ENCODE results near the gene NSMCE1. TPM values are rescaled to one million over a fixed set of nuclear protein-coding genes. Genes with fewer than 3 reads are reported as not detected.
"Not testable (repeated sequence)": the region's sequence is repeated elsewhere in the genome, so short reads cannot be mapped to it uniquely, and the experiment has no call there.

Gene NSMCE1
- total RNA-seq, 1 donor from 2014 or later = 93.9 TPM

GRCh38 chr16:27272697-27273096 is 4.1 kb upstream of the NSMCE1 start:
- intact Hi-C loops (cut with micrococcal nuclease) = not testable (repeated sequence)

GRCh38 chr16:27272076-27272475 is 3.5 kb upstream of the NSMCE1 start:
- intact Hi-C loops (cut with micrococcal nuclease) = no loop called here

- intact Hi-C loops (cut with micrococcal nuclease) = no loop called here
These were observed 1.8 kb upstream of the NSMCE1 start for GRCh38 chr16:27270349-27270748.

DNA sequence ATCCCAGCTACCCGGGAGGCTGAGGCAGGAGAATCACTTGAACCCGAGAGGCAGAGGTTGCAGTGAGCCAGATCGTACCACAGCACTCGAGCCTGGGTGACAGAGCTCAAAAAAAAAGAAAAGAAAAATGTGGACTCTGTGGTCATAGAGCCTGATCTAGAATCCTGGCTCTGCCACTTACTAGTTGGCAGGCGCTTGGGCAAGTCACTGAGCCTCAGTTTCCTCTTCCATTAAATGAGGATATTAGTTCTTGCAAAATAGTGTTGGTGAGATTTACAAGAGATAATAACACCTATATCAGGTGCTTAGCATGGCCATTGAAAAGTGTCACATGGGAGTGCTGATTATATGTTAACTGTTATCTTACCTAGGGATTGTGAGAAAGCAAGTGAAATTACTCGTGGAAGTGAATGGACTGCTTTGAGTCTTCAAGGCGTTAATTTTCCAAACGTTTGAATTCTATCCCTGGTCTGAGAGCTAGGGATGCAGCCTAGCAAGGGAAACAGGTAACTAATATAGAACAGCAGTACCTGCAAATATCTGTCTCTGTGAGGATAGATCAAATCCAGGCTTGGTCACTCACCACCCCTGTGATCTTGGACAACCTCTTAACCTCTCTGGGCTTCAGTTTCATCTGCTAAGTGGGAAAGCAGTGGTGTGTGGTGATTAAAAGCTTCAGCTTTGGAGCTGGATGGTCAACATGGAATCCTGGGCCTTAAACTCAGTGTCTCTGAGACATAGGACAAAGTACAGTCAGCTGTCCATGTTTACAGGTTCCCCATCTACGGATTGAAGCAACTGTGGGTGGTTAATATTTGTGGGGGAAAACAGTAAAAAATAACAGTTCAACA is 953 bp upstream of the NSMCE1 start:
- intact Hi-C loops (cut with micrococcal nuclease) = loop anchor here (2.0 kb wide), 1 partner anchor 15 kb away; no protein-coding TSS in a partner anchor

DNA sequence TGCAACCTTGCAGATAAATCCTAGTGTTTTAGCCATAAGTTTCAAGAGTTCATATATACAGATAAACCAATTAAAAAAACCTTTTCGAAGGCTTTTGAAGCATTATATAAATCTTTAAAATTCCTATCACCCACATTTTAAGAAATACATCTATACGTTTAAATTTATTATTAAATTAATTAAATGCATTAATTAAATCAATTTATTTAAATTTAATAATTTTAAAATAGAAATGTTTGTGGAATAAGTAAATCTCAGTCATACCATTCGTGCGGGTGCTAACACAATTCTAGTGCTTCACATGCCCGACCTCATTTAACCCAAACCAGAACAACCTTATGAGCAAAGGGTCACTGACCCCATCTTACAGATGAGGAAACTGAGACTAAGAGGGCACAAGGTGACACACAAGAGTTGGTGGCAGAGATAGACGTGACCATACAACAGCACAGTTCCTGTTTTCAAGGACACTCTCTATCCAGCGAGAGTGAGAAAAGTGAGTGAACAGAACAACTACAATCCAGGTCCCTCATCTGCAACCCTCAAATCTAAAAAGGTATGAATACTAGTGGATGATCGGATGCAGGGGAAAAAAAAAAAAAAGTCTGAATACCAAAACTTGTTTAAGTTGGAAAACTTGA is 1.4 kb downstream of the NSMCE1 start:
- intact Hi-C loops (cut with micrococcal nuclease) = no loop called here

GRCh38 chr16:27265982-27266381 is 2.6 kb downstream of the NSMCE1 start:
- intact Hi-C loops (cut with micrococcal nuclease) = no loop called here

DNA sequence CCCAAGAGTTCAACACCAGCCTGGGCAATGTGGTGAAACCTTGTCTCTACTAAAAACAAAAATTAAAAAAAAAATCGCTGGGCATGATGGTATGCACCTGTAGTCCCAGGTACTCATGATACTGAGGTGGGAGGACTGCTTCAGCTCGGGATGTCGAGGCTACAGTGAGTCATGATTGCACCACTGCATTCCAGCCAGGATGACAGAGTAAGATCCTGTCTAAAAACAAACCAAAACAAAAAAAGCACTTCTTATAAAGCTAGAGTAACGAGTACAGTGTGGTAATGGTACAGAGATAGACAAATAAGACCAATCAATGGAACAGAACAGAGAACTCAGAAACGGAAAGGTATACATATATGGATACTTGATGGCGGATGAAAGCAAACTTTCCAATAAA is 4.4 kb downstream of the NSMCE1 start:
- intact Hi-C loops (cut with micrococcal nuclease) = no loop called here

GRCh38 chr16:27262904-27263423 is 5.6 kb downstream of the NSMCE1 start:
- intact Hi-C loops (cut with micrococcal nuclease) = not testable (repeated sequence)

DNA sequence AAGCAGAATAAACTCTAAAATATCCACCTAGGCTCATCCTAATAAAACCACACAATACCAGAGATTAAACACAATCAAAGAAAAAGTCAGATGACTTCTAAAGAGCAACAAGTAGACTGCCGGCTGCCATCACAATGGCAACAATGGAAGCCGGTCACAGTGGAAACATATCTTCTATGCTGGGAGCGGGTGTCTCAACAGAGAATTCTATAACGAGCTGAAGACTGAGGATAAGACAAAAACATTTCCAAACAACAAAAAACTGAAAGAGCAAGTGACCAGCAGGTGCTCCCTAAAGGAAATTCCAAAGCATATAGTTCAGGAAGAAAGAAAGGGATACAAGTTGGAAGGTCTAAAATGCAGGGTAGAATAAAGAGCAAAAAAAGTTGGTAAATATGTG is 8.9 kb downstream of the NSMCE1 start:
- intact Hi-C loops (cut with micrococcal nuclease) = no loop called here

GRCh38 chr16:27258241-27258734 is 10.3 kb downstream of the NSMCE1 start:
- intact Hi-C loops (cut with micrococcal nuclease) = no loop called here

GRCh38 chr16:27257271-27257670 is 11.3 kb downstream of the NSMCE1 start:
- intact Hi-C loops (cut with micrococcal nuclease) = no loop called here

- intact Hi-C loops (cut with micrococcal nuclease) = no loop called here
These were observed 11.7 kb downstream of the NSMCE1 start for GRCh38 chr16:27256861-27257260.

- intact Hi-C loops (cut with micrococcal nuclease) = loop anchor here (1.0 to 5.0 kb wide), 4 partner anchors 9 to 113 kb away; partner anchors contain the start of gene NSMCE1
These were observed 14.2 kb downstream of the NSMCE1 start for GRCh38 chr16:27254262-27254811.

GRCh38 chr16:27253526-27253930 is 15.0 kb downstream of the NSMCE1 start:
- intact Hi-C loops (cut with micrococcal nuclease) = loop anchor here (5.0 kb wide), 1 partner anchor 114 kb away; no protein-coding TSS in a partner anchor

DNA sequence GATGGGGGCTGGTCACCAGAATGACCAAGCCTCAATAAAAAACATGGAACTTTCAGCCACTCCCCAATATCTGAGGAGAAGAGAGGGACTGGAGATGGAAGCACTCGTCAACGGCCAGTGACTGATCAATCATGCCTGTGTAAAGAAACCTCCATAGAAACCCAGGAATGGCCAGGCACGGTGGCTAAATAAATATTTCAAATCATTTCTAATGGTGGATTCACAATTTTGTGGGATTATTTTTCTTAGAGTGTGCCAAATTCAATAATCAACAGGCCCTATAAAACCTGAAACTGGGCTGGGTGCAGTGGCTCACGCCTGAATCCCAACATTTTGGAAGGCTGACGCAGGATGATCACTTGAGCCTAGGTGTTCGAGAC is 16.4 kb downstream of the NSMCE1 start:
- intact Hi-C loops (cut with micrococcal nuclease) = loop anchor here (5.0 kb wide), 1 partner anchor 115 kb away; no protein-coding TSS in a partner anchor

DNA sequence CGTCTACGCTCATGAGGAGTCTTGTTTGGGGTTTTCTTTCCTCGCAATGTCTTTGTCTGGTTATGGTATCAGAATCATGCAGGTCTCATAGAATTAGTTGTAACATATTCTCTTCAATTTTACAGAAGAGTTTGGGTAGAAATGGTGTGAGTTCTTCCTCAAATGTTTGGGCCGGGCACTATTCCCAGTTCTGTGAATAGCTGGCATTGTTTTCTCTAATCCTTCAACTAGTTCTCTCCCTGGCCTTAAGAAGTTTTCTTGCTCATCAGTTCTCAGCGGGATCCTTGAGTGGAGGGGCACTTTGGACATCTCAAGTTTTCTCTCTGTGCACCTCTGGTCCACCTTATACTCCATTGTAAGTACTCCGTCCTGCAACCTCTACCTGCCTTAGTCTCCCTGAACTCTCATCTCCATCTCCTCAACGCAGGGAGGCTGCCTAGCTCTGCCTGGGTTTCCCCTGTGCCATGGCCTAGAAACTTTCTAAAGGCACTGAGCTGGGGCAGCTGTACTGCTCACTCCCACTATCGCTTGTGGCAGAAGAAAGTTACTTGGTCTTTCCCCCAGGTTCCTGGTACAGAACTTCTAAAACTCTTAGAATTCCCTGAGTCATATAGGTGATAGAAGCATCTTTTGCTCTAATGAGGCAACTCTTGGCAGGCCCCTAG is 16.9 kb downstream of the NSMCE1 start:
- intact Hi-C loops (cut with micrococcal nuclease) = loop anchor here (5.0 kb wide), 1 partner anchor 116 kb away; no protein-coding TSS in a partner anchor

DNA sequence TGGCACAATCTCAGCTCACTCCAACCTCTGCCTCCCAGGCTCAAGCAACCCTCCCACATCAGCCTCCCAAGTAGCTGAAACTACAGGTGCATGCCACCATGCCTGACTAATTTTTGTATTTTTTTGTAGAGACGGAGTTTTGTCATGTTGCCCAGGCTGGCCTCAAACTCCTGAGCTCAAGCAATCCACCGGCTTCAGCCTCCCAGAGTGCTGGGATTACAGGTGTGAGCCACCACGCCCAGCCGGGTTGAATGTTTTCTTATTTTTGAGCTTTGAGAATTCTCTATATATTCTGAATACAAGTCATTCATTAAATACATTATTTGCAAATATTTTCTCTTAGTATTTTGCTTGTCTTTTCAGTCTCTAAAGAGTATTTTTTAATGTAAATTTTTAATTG is 19.7 kb downstream of the NSMCE1 start:
- intact Hi-C loops (cut with micrococcal nuclease) = not testable (repeated sequence)

GRCh38 chr16:27248036-27248435 is 20.5 kb downstream of the NSMCE1 start:
- intact Hi-C loops (cut with micrococcal nuclease) = no loop called here

- intact Hi-C loops (cut with micrococcal nuclease) = not testable (repeated sequence)
These were observed 21.5 kb downstream of the NSMCE1 start for GRCh38 chr16:27247076-27247475.

DNA sequence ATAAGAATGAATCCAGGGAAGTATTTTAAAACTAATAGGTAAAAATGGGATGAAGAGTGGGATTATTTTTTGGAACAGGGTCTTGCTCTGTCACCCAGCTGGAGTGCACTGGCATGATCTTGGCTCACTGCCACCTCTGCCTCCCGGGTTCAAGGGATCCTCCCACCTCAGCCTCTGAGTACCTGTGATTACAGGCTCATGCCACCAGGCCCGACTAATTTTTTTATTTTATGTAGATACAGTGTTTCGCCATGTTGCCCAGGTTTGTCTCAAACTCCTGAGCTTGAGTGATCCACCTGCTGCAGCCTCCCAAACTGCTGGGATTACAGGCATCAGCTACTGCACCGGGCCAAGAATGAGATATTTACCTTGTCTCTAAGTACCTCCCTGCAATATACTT is 22.1 kb downstream of the NSMCE1 start:
- intact Hi-C loops (cut with micrococcal nuclease) = loop anchor here (1.0 kb wide), 1 partner anchor 9 kb away; no protein-coding TSS in a partner anchor
